CD4-positive, alpha-beta T cell treated with Interleukin-4 for 1 hour (primary cell): ENCODE results near the gene DESI1.

Experiments
- DNase-seq, 2 donors: peaks; one replicate each; pipeline ENCODE4 v3.0.0-alpha.2; 2020 to 2022

The DESI1 gene

DNA sequence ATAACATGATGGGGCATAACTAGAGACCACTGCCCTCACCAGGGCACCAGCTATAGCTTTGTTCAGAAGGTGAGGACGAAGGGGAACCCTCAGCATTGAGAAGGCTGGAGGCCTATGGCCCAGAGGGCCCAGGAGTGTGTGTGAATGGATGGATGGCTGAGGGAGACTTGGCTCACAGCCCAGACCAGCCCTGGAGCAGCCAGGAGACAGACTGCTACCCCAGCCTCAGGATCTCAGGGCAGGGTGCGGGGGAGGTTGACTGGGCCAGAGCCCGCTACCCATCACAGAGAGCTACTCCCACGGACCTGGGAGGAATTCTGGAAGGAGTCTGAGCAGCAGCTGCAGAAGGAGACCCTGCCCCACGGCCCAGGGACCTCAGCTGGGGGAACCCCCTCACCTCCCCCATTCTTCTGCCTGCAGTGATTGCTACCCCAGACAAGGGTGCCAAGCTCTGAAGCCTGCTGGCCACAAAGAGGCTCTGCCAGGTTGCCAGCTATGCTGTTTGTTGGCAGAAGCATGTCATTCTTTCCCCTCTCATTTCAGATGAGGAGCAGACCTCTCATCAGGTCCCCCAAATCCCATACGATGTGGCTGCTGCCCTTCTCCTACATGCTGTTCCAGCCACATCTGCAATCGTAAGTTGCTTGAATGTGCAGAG, 65.4 kb downstream of the DESI1 start:
- no peak for DNase-seq

DNA sequence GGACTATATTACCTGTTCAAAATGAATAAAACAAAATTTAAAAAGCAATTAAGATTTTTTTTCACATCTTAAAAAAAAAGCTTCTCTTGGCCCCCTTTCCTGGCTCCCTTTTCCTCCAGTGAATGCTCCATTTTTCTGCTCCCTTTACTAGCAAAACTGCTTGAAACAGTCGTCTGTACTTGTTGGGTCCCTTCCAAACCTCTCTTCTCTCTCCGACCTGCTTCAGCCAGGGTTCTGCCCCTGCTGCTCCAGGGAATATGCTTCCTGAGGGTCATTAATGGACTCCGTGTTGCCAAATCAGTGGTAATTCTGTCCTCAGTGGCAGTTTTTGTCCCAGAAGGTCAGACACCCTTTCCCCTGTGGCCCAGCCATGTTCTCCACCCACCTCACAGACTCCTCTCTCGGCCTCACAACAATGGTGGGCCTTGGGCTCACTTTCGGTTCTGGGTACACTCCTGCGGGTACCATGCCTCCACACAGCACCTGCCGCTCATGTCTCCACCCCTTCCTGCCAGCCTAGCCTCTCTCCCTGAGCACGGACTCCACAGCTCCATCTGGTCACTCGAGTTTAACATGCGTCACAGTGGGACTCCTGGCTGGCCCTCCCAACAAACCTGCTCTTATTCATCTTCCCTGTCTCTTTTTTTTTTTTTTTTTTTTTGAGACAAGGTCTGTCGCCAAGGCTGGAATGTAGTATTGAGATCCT, 68.8 kb downstream of the DESI1 start:
- DNase-seq = no peak

DNA sequence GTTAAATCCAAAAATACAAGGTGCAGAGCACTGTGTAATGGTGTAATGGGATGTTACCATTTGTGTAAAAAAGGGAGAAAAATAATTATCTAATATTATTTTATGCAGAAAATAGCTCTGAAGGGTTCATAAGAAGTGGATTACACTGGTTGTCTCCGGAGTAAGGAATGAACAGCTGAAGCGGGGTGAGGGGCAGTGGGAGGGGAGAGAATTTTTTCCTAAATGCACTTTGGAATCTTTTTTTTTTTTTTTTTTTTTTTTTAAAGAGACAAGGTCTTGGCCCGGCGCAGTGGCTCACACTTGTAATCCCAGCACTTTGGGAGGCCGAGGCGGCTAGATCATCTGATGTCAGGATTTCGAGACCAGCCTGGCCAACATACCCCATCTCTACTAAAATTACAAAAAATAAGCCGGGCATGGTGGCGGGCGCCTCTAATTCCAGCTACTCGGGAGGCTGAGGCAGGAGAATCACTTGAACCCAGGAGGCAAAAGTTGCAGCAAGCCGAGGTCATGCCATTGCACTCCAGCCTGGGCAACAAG, 69.8 kb downstream of the DESI1 start:
- DNase-seq = no peak

DNA sequence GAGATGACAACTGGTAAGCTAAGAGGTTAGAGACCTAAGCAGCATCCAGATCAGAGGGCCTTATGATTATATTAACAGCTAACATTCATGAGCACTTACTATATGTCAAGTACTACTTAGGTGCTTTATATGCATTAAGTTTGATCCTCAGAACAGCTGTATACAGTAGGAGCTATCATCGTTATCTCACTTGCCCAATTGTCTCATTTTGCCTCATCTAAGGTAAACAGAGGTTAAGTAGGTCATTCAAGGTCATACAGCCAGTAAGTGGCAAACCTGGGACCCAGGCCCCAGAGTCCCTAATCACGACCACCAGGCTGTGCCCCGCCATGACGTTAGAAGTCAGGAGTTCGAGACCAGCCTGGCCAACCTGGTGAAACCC, 72.0 kb downstream of the DESI1 start:
- DNase-seq = no peak
